RWPE2 (cell line): ENCODE measurements around the gene GRIP1.

Experiments
- ATAC-seq: fragments of 200-7000 bp; cut with Tn5 transposase; 3 replicates; pipeline ENCODE4 v1.9.1; 2021; ENCODE audit warnings: low read depth
- DNase-seq: peaks from one replicate; pipeline ENCODE4 v3.0.0-alpha.2; 2020; ENCODE audit warnings: low spot score
- H3K27ac ChIP-seq: fragments of 450-650 bp; 2 replicates; pipeline ENCODE4 v1.5.1; 2017; ENCODE audit warnings: mild to moderate bottlenecking; ENCODE audit not compliant: poor library complexity, severe bottlenecking
- H3K27me3 ChIP-seq: fragments of 250-450 bp; sonication (Bioruptor Pico); 2 replicates; pipeline ENCODE4 v1.5.1; 2021; ENCODE audit warnings: mild to moderate bottlenecking, moderate library complexity; ENCODE audit not compliant: insufficient read depth, poor library complexity, severe bottlenecking
- H3K36me3 ChIP-seq: fragments of 250-450 bp; sonication (Bioruptor Pico); 2 replicates; pipeline ENCODE4 v1.5.1; 2020; ENCODE audit warnings: low read depth, mild to moderate bottlenecking, moderate library complexity
- H3K4me1 ChIP-seq: fragments of 250-450 bp; sonication (Bioruptor Pico); 2 replicates; pipeline ENCODE4 v1.5.1; 2021; ENCODE audit warnings: mild to moderate bottlenecking, moderate library complexity; ENCODE audit not compliant: insufficient read depth, poor library complexity, severe bottlenecking
- H3K4me3 ChIP-seq: fragments of 250-450 bp; sonication (Bioruptor Pico); 2 replicates; pipeline ENCODE4 v1.5.1; 2021; ENCODE audit warnings: mild to moderate bottlenecking, moderate library complexity; ENCODE audit not compliant: severe bottlenecking
- H3K9me3 ChIP-seq: fragments of 250-450 bp; sonication (Bioruptor Pico); 2 replicates; pipeline ENCODE4 v1.5.1; 2021; ENCODE audit warnings: mild to moderate bottlenecking, moderate library complexity; ENCODE audit not compliant: severe bottlenecking
- TF ChIP-seq, protein P1 (sequence below): fragments of 450-650 bp; IDR thresholded peaks from one replicate; pipeline ENCODE4 v1.5.1; 2017; ENCODE audit warnings: mild to moderate bottlenecking, moderate library complexity; ENCODE audit not compliant: poor library complexity, severe bottlenecking

The GRIP1 gene

DNA sequence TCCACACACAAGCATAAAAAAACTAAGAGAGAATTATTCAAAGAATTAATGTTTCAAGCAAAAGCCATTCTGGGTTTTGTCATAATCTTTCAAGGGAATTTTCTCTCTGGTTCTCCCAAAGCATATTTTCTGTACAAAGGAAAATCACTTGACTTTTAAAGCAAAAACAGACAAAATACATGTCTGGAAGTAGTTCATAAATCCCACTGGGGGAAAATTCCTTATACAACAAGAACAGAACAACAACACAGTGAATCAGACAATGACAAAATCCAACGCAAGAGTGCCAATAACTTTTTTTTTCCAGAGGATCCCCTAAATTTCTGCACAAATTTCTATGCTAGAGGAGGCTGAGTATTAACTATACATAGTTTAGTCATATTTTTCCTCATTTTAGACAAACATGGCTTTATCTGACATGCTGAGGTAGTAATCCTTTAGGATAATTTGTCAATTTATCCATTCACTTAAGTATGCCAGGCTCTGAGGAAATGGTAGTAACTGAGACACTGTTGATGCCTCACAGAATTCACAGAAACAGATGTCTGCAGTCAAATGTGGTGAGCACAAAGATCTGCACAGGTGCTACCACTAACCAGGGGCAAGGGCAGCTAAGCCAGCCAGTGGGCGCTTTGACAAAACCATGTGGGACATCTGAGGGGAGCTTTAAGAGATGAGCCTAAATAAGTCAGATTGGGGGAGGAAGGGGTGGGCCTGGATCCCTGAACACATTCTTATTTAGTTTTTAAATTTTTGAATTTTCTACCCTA lies 38.0 kb downstream of the GRIP1 start:
- Histone ChIP-seq H3K36me3 (no peaks in the 10 kb centered on the region), H3K4me3 (no peak overlapping the region), H3K27me3 (no peaks in the 10 kb centered on the region), H3K9me3 (no peaks in the 10 kb centered on the region), H3K27ac (no peak overlapping the region), H3K4me1 (no peaks in the 10 kb centered on the region)
- DNase-seq (no peak), ATAC-seq (no peak)
- TF ChIP-seq, protein P1, sequence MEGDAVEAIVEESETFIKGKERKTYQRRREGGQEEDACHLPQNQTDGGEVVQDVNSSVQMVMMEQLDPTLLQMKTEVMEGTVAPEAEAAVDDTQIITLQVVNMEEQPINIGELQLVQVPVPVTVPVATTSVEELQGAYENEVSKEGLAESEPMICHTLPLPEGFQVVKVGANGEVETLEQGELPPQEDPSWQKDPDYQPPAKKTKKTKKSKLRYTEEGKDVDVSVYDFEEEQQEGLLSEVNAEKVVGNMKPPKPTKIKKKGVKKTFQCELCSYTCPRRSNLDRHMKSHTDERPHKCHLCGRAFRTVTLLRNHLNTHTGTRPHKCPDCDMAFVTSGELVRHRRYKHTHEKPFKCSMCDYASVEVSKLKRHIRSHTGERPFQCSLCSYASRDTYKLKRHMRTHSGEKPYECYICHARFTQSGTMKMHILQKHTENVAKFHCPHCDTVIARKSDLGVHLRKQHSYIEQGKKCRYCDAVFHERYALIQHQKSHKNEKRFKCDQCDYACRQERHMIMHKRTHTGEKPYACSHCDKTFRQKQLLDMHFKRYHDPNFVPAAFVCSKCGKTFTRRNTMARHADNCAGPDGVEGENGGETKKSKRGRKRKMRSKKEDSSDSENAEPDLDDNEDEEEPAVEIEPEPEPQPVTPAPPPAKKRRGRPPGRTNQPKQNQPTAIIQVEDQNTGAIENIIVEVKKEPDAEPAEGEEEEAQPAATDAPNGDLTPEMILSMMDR: no peak

DNA sequence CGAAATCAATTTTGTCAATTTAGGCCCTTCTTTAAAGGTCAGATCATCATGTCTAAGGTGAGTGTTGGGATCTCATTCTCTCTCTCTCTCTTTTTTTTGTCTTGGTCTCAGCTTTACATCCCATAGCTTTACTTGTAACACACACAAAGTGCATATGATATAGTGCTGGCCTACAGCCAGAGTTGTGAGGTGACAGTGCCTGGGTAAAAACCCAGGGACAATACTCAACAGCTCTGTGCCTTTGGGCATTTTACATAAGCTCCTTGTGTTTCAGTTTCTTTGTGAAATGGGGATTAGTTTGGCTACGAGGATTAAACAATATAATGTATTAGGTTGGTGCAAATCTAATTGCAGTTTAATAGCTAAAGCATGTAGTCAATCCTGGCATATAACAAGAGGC lies 40.2 kb downstream of the GRIP1 start:
- peaks cover 10% of the 10 kb centered on the region for H3K4me1 ChIP-seq
- DNase-seq (no peak), ATAC-seq (no peak)
- no peaks in the 10 kb centered on the region for H3K9me3 ChIP-seq
- no peak overlapping the region for H3K27ac ChIP-seq
- TF ChIP-seq, protein P1: no peak
- no peaks in the 10 kb centered on the region for H3K36me3 ChIP-seq
- H3K27me3 ChIP-seq: no peaks in the 10 kb centered on the region
- no peak overlapping the region for H3K4me3 ChIP-seq

DNA sequence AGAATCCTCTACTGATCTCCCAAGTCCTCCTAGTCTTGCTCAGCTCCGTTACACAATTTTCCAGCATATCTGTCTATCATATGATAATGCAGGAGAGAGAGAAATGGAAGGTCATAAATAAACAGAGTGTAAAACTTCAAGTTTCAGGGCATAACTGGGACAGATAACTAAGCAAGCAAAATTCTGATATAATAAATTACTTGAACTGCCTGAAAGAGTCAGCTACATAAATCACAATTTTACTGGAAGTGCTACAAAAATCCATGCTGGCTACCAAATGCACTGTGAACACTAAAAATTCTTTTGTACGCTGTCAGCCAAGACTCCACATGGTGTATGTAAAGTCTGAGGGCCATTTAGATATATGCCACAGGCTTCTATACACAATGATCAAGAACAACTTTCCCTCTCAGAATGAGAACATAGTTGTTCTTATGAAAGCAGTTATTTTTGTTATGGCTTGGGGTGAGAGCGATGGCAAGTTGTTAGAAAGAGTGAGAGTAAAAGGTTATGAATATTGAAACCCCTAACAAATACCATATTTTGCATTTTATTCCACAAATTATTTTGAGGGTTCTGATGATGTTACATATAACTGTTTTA lies 41.1 kb downstream of the GRIP1 start:
- no peak overlapping the region for H3K4me3 ChIP-seq
- no peaks in the 10 kb centered on the region for H3K27me3 ChIP-seq
- no peak for DNase-seq
- H3K4me1 ChIP-seq: peaks cover 17% of the 10 kb centered on the region
- H3K27ac ChIP-seq: no peak overlapping the region
- TF ChIP-seq, protein P1: no peak
- H3K36me3 ChIP-seq: no peaks in the 10 kb centered on the region
- ATAC-seq: no peak
- no peaks in the 10 kb centered on the region for H3K9me3 ChIP-seq

DNA sequence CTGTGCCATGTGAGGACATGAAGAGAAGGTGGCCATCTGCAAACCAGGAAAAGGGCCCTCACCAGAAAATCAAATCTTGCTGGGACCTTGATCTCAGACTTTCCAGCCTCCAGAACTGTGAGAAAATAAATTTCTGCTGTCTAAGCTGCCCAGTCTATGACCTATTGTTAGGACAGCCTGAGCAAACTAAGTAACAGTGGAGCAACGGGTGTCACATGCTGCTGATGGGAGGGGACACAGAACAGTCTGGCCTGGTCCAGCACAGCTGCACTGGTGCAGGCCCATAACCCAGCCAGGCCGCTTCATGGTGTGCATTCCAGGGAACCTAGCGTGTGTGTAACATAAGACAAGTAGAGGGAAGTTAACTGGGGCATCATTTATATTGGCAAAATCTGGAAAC lies 42.1 kb downstream of the GRIP1 start:
- no peaks in the 10 kb centered on the region for H3K27me3 ChIP-seq
- DNase-seq: no peak
- peaks cover 23% of the 10 kb centered on the region for H3K4me1 ChIP-seq
- no peak overlapping the region for H3K4me3 ChIP-seq
- no peak overlapping the region for H3K27ac ChIP-seq
- ATAC-seq: no peak
- no peaks in the 10 kb centered on the region for H3K36me3 ChIP-seq
- TF ChIP-seq, protein P1: no peak
- no peaks in the 10 kb centered on the region for H3K9me3 ChIP-seq

DNA sequence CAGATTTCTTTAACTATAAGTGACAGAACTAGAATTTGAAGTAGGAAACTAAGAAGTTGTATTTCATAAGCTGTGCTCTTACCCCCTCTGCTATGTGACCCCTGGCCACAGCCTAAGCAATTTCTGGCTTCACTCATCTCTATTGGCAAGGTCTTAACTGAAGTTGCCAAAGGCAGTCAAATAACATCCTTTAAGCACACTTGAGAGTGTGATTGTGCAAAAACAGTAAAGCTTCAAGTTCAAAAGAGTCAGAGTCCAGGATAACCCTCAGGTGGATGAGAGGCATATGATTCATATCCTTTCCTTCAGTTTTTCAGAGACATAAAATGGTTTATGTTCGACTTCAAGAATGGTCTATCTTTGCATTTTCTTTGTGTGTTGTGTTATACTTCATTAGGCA lies 45.2 kb downstream of the GRIP1 start:
- Histone ChIP-seq H3K4me3 (no peak overlapping the region), H3K4me1 (peaks cover 23% of the 10 kb centered on the region), H3K27ac (peak overlapping the region; percentile 83), H3K36me3 (no peaks in the 10 kb centered on the region), H3K9me3 (no peaks in the 10 kb centered on the region), H3K27me3 (no peaks in the 10 kb centered on the region)
- DNase-seq (no peak), ATAC-seq (peak; percentile 98)
- TF ChIP-seq, protein P1: no peak
